Large intestine (tissue), 3 donors: ENCODE data around the gene AAK1. TPM values are rescaled to one million over a fixed set of nuclear protein-coding genes. Genes with fewer than 3 reads are reported as not detected.
"Not testable (repeated sequence)": the region's sequence is repeated elsewhere in the genome, so short reads cannot be mapped to it uniquely, and the experiment has no call there.

Experiments used
- DNase-seq, 2 donors: peaks; one replicate each; pipeline versions ENCODE4 v3.0.0 to v3.0.0-alpha.2; 2013
- H3K27ac ChIP-seq: one replicate; pipeline ENCODE4 v1.5.1; 2013; ENCODE audit warnings: low read length
- H3K27me3 ChIP-seq: 2 replicates; pipeline ENCODE4 v1.6.1; 2013; ENCODE audit warnings: low read length; ENCODE audit not compliant: control insufficient read depth, insufficient read depth
- H3K36me3 ChIP-seq: 2 replicates; pipeline ENCODE4 v1.6.1; 2013; ENCODE audit warnings: low read length; ENCODE audit not compliant: control insufficient read depth, insufficient read depth
- H3K4me1 ChIP-seq: one replicate; pipeline ENCODE4 v1.6.1; 2013; ENCODE audit warnings: low read length; ENCODE audit not compliant: control insufficient read depth, insufficient read depth
- H3K4me3 ChIP-seq: one replicate; pipeline ENCODE4 v1.5.1; 2013; ENCODE audit warnings: low read length
- H3K9me3 ChIP-seq: one replicate; pipeline ENCODE4 v1.6.1; 2013; ENCODE audit warnings: mild to moderate bottlenecking, low read depth, low read length, moderate library complexity; ENCODE audit not compliant: control insufficient read depth
- WGBS: methylation state at CpG from one replicate; pipeline ENCODE4 v1.1.5; 2013; ENCODE audit warnings: low lambda C conversion rate; ENCODE audit not compliant: insufficient coverage; 5-methylcytosine and 5-hydroxymethylcytosine counted together
- polyA plus RNA-seq: library from polyadenylated mRNA; unstranded; fragments of 120-200 nt; gene quantifications from one replicate; pipeline ENCODE4 v1.2.1, GENCODE V29; 2013

Gene AAK1
- polyA plus RNA-seq, 1 donor, result 18.6 TPM

DNA sequence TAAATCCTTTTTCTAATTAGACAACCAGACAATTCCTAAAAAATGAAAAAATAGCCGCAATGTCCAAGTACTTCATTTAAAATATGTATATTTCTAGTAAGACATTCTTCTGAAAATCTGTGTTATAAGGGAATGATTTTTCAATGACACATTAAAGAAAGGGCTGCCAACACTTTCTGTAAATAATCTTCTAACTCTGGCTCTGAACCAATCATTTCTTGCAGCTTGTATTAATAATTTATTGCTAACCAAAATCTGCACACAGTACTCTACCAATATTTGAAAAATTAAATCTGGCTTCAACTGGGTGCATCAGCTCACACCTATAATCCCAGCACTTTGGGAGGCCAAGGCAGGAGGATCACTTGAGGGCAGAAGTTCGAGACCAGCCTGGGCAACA is 214.6 kb downstream of the AAK1 start:
- no peaks in the 10 kb centered on the region for H3K4me1 ChIP-seq
- H3K27me3 ChIP-seq, result no peaks in the 10 kb centered on the region
- H3K4me3 ChIP-seq, result no peak overlapping the region
- H3K27ac ChIP-seq, result no peak overlapping the region
- H3K9me3 ChIP-seq, result no peaks in the 10 kb centered on the region
- peaks cover 33% of the 10 kb centered on the region for H3K36me3 ChIP-seq
- no CpG with 5 or more reads among the region's 2 CpGs for WGBS
- no peak for DNase-seq

DNA sequence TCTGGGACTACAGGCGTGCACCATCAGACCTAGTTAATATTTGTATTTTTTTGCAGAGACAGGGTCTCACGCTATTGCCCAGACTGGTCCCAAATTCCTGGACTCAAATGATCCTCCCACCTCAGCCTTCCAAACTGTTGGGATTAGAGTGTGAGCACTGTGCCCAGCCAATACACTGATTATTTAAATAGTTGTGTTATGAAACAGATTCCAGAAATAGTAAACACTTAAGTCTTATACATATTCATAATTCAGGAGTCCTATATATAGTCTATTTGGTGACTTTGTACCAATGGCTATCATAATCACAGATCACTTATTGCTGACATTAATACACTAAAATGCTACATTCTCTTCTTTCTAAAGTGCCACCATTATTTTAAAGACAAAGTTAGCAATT is 219.1 kb downstream of the AAK1 start:
- peaks cover 46% of the 10 kb centered on the region for H3K36me3 ChIP-seq
- no peaks in the 10 kb centered on the region for H3K27me3 ChIP-seq
- H3K9me3 ChIP-seq, result no peaks in the 10 kb centered on the region
- H3K4me1 ChIP-seq, result no peaks in the 10 kb centered on the region
- H3K27ac ChIP-seq, result no peak overlapping the region
- WGBS, result 100% methylated on average over 1 of the region's 2 CpGs
- DNase-seq, result no peak
- no peak overlapping the region for H3K4me3 ChIP-seq

DNA sequence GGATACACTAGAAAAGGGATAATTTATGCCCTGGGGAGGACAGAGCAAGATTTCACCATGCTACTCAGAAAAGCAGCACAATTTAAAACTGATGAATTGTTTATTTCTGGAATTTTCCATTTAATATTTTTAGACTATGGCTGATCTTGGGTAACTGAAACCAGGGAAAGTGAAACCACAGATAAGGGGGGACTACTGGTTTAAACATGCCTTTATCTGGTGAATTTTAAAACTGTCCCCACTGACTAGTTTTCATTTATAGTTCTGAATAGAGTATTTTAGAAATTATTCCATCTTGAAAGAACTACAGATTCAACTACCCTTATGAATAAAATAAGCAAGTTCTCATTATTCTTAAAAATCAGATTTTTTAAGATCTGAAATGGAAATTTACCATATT is 221.3 kb downstream of the AAK1 start:
- DNase-seq, result no peak
- peaks cover 49% of the 10 kb centered on the region for H3K36me3 ChIP-seq
- H3K27me3 ChIP-seq, result no peaks in the 10 kb centered on the region
- H3K9me3 ChIP-seq, result peaks cover 10% of the 10 kb centered on the region
- no peak overlapping the region for H3K27ac ChIP-seq
- H3K4me3 ChIP-seq, result no peak overlapping the region
- no peaks in the 10 kb centered on the region for H3K4me1 ChIP-seq

DNA sequence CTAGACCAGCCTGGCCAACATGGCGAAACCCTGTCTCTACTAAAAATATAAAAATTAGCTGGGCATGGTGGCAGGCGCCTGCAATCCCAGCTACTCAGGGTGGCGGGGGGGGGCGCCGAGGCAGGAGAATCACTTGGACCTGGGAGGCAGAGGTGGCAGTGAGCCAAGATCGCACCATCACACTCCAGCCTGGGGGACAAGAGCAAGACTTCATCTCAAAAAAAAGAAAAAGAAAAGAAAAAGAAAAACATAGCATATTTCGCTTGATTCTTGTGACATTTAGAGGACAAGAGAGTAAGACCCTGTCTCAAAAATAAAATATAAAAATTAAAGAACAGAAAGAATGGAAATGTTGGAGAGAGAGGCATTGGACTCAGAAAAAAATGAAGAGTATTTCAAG is 224.4 kb downstream of the AAK1 start:
- H3K36me3 ChIP-seq, result peaks cover 51% of the 10 kb centered on the region
- not testable (repeated sequence) for H3K4me3 ChIP-seq, H3K9me3 ChIP-seq, H3K4me1 ChIP-seq, H3K27ac ChIP-seq, H3K27me3 ChIP-seq, DNase-seq
- 100% methylated on average over 1 of the region's 7 CpGs for WGBS

DNA sequence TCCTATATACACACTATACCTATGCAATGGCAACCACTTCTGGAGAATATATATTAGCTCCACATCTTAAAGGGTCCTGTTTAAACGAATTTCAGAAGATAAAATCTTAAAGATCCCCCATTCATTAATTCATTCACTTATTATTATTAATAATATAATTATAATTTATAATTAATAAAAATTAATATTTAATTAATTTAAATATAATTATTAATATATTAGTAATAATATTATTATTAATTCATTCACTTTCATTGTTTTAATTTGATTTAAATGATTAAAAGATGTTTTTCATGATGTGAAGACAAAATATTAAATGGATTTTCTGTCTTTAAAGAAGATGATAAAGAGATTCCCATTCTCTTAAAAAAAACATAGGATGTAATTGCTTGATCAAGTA is 227.4 kb downstream of the AAK1 start:
- peaks cover 10% of the 10 kb centered on the region for H3K9me3 ChIP-seq
- DNase-seq, result no peak
- peaks cover 42% of the 10 kb centered on the region for H3K36me3 ChIP-seq
- no CpG with 5 or more reads among the region's 1 CpG for WGBS
- no peak overlapping the region for H3K4me3 ChIP-seq
- H3K4me1 ChIP-seq, result no peaks in the 10 kb centered on the region
- H3K27ac ChIP-seq, result no peak overlapping the region
- no peaks in the 10 kb centered on the region for H3K27me3 ChIP-seq

Other genes with a start within 250 kb of the AAK1 start
- 52.9 TPM for gene NFU1, start 206.3 kb downstream of the AAK1 start, polyA plus RNA-seq
- gene ANXA4, start 98.4 kb upstream of the AAK1 start, polyA plus RNA-seq, result 540 TPM
- 30.9 TPM for gene GMCL1, start 185.9 kb upstream of the AAK1 start, polyA plus RNA-seq